HepG2 (cell line): Measurements from ENCODE around the gene PFDN5. TPM values are rescaled to one million over a fixed set of nuclear protein-coding genes. Genes with fewer than 3 reads are reported as not detected.

Source experiments
- ATAD3A ChIP-seq: sonication (generic); formaldehyde crosslinking; IDR thresholded peaks from 2 replicates; pipeline ENCODE4 v1.4.0; 2020; ENCODE audit warnings: missing genetic modification reagents
- FOXP1 ChIP-seq, 2 experiments: fragments of 450-650 bp in 1 of 2; IDR thresholded peaks; 2 replicates each; pipeline ENCODE4 v1.6.1; 2017 to 2018; ENCODE audit warnings: antibody characterized with exemption in 1 of 2
- GATAD1 ChIP-seq: IDR thresholded peaks from 2 replicates; pipeline ENCODE4 v1.6.1; 2016; ENCODE audit warnings: missing genetic modification reagents, missing compliant biosample characterization
- HOXA7 ChIP-seq: sonication (generic); formaldehyde crosslinking; IDR thresholded peaks from 2 replicates; pipeline ENCODE4 v1.8.1; 2022; ENCODE audit warnings: mild to moderate bottlenecking, missing genetic modification reagents, moderate library complexity
- HOXA9 ChIP-seq: sonication (generic); formaldehyde crosslinking; IDR thresholded peaks from 2 replicates; pipeline ENCODE4 v1.8.1; 2022; ENCODE audit warnings: missing genetic modification reagents, mild to moderate bottlenecking, moderate library complexity, borderline replicate concordance
- MEIS1 ChIP-seq: sonication (generic); formaldehyde crosslinking; IDR thresholded peaks from 2 replicates; pipeline ENCODE4 v1.9.0; 2021; ENCODE audit warnings: mild to moderate bottlenecking, missing genetic modification reagents, moderate library complexity, borderline replicate concordance
- PHB2 ChIP-seq: fragments of 450-650 bp; IDR thresholded peaks from 2 replicates; pipeline ENCODE4 v1.6.1; 2018; ENCODE audit not compliant: partially characterized antibody
- PHF5A ChIP-seq: IDR thresholded peaks from one replicate; pipeline ENCODE4 v1.6.1; 2018; ENCODE audit warnings: low read depth, missing genetic modification reagents; ENCODE audit not compliant: unreplicated experiment
- PITX1 ChIP-seq: sonication (generic); formaldehyde crosslinking; IDR thresholded peaks from 2 replicates; pipeline ENCODE4 v1.5.1; 2020; ENCODE audit warnings: mild to moderate bottlenecking, missing genetic modification reagents
- RFX1 ChIP-seq: fragments of 450-650 bp; IDR thresholded peaks from 2 replicates; pipeline ENCODE4 v1.6.1; 2017
- SMAD1 ChIP-seq: sonication (generic); formaldehyde crosslinking; IDR thresholded peaks from 2 replicates; pipeline ENCODE4 v1.4.0; 2020; ENCODE audit warnings: missing genetic modification reagents, low read depth, mild to moderate bottlenecking, borderline replicate concordance
- ZBTB20 ChIP-seq: sonication (generic); formaldehyde crosslinking; IDR thresholded peaks from 2 replicates; pipeline ENCODE4 v1.8.1; 2023; ENCODE audit warnings: missing genetic modification reagents, low read depth, mild to moderate bottlenecking, borderline replicate concordance
- ZBTB7A ChIP-seq: sonication (generic); formaldehyde crosslinking; IDR thresholded peaks from 2 replicates; pipeline ENCODE4 v1.8.0; 2022; ENCODE audit warnings: mild to moderate bottlenecking, missing genetic modification reagents
- ZMYM3 ChIP-seq: sonication (generic); formaldehyde crosslinking; IDR thresholded peaks from 2 replicates; pipeline ENCODE4 v1.5.1; 2020; ENCODE audit warnings: mild to moderate bottlenecking, missing genetic modification reagents
- ZNF17 ChIP-seq: sonication (generic); formaldehyde crosslinking; IDR thresholded peaks from 2 replicates; pipeline ENCODE4 v1.5.0; 2020; ENCODE audit warnings: mild to moderate bottlenecking, missing genetic modification reagents
- ZNF20 ChIP-seq: sonication (generic); formaldehyde crosslinking; IDR thresholded peaks from 2 replicates; pipeline ENCODE4 v1.4.0; 2020; ENCODE audit warnings: mild to moderate bottlenecking, moderate library complexity, missing genetic modification reagents
- ZNF556 ChIP-seq: sonication (generic); formaldehyde crosslinking; IDR thresholded peaks from 2 replicates; pipeline ENCODE4 v1.4.0; 2020; ENCODE audit warnings: mild to moderate bottlenecking, missing genetic modification reagents, borderline replicate concordance
- ZNF7 ChIP-seq: IDR thresholded peaks from 2 replicates; pipeline ENCODE4 v1.6.1; 2016; ENCODE audit warnings: missing biosample characterization, missing genetic modification reagents
- ZSCAN21 ChIP-seq: sonication (generic); formaldehyde crosslinking; IDR thresholded peaks from 2 replicates; pipeline ENCODE4 v1.8.0; 2022; ENCODE audit warnings: mild to moderate bottlenecking, missing genetic modification reagents, moderate library complexity, borderline replicate concordance
- ZSCAN5A ChIP-seq: sonication (generic); formaldehyde crosslinking; IDR thresholded peaks from 2 replicates; pipeline ENCODE4 v1.8.0; 2022; ENCODE audit warnings: mild to moderate bottlenecking, missing genetic modification reagents, borderline replicate concordance
- polyA plus RNA-seq, 8 experiments: library from polyadenylated mRNA; depleted of rRNA in 3 of 8; stranded (reverse) in 7 of 8; unstranded in 1 of 8; fragments of >200 nt; fragmentation: Illumina TruSeq in 4 of 8; extraction: Trizol in 4 of 8; gene quantifications; 2 replicates each; pipeline versions ENCODE4 v1.2.1 to v1.2.3, GENCODE V29; 2011 to 2016; ENCODE audit warnings: low read depth in 4 of 8, missing spikeins in 1 of 8, mixed read lengths in 1 of 8; ENCODE audit not compliant: insufficient read depth in 1 of 8
- total RNA-seq, 5 experiments: library from RNA; depleted of rRNA; stranded (reverse); fragments of >200 nt; fragmentation: Illumina TruSeq; extraction: Trizol; gene quantifications; 2 replicates each; pipeline ENCODE4 v1.2.3, GENCODE V29; 2016; ENCODE audit warnings: low read depth in 1 of 5
- TF ChIP-seq, protein P1 (sequence below): sonication (generic); formaldehyde crosslinking; IDR thresholded peaks from 2 replicates; pipeline ENCODE4 v1.4.0; 2020; ENCODE audit warnings: missing genetic modification reagents, borderline replicate concordance

Gene PFDN5
- total and polyA plus RNA-seq, 2 of the 13 experiments (the other 11 are each of a cell fraction or from before 2014, with no cell fraction given), result 449 to 462 TPM

DNA sequence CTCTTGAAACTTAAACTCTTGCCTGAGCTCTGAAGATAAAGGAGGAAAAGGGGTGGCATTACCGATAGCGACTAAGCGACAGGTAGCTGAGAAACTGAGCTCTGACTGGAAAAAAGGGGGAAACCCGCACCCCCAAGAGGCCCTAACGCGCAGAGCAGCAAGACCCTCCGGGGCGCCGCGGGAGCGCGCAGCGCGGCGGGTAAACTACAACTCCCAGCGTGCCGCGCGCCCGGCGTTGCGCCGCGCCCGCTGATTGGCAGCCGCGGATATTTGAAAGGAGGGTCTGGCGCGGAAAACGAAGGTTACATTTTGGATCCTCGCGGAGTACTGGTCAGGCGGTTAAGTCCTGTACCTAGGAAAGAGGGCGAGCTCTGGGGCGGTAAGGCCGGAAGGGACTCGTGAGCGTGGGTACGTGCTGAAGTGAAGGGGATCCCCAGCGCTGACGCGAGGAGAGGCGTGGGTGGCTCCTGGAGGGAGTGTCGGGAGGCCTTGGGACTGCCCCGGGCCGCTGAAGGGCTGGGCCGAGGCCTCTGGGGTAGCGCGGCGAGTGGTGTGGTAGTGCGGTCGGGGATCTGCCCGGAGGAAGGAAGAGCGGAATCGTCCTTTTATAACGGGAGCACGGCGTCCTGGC lies 27.2 kb upstream of the PFDN5 start, which contains the start of gene ESPL1 (continued):
- TF ChIP-seq, protein P1, sequence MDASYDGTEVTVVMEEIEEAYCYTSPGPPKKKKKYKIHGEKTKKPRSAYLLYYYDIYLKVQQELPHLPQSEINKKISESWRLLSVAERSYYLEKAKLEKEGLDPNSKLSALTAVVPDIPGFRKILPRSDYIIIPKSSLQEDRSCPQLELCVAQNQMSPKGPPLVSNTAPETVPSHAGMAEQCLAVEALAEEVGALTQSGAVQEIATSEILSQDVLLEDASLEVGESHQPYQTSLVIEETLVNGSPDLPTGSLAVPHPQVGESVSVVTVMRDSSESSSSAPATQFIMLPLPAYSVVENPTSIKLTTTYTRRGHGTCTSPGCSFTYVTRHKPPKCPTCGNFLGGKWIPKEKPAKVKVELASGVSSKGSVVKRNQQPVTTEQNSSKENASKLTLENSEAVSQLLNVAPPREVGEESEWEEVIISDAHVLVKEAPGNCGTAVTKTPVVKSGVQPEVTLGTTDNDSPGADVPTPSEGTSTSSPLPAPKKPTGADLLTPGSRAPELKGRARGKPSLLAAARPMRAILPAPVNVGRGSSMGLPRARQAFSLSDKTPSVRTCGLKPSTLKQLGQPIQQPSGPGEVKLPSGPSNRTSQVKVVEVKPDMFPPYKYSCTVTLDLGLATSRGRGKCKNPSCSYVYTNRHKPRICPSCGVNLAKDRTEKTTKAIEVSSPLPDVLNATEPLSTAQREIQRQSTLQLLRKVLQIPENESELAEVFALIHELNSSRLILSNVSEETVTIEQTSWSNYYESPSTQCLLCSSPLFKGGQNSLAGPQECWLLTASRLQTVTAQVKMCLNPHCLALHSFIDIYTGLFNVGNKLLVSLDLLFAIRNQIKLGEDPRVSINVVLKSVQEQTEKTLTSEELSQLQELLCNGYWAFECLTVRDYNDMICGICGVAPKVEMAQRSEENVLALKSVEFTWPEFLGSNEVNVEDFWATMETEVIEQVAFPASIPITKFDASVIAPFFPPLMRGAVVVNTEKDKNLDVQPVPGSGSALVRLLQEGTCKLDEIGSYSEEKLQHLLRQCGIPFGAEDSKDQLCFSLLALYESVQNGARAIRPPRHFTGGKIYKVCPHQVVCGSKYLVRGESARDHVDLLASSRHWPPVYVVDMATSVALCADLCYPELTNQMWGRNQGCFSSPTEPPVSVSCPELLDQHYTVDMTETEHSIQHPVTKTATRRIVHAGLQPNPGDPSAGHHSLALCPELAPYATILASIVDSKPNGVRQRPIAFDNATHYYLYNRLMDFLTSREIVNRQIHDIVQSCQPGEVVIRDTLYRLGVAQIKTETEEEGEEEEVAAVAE (CRISPR knock-in tag), result peak; percentile 67; the same call in 1 of the 2 replicates
- 0 out of 2 replicates have a peak, but pooled peaks have one; percentile 42 for TF ChIP-seq ZBTB7A (CRISPR knock-in tag)
- TF ChIP-seq GATAD1, result peak; percentile 79
- no peak for TF ChIP-seq PHF5A
- TF ChIP-seq HOXA7 (CRISPR knock-in tag), result no peak
- no peak; the same call in 1 of the 2 replicates for TF ChIP-seq ZSCAN21 (CRISPR knock-in tag)
- TF ChIP-seq ZNF17 (CRISPR knock-in tag), result no peak
- TF ChIP-seq ATAD3A (CRISPR knock-in tag), result no peak
- TF ChIP-seq ZNF7 (CRISPR knock-in tag), result no peak
- TF ChIP-seq ZSCAN5A (CRISPR knock-in tag), result peak; percentile 77; the same call in 1 of the 2 replicates
- TF ChIP-seq PHB2, result no peak
- no peak for TF ChIP-seq ZNF20 (CRISPR knock-in tag)
- TF ChIP-seq ZNF556 (CRISPR knock-in tag), result 0 out of 2 replicates have a peak, but pooled peaks have one; percentile 20
- 0 out of 2 replicates have a peak, but pooled peaks have one; percentile 10 for TF ChIP-seq ZMYM3 (CRISPR knock-in tag)
- peak; percentile 30; the same call in 1 of the 2 replicates for TF ChIP-seq PITX1 (CRISPR knock-in tag)
- no peak for TF ChIP-seq RFX1
- TF ChIP-seq FOXP1 (IDR thresholded peaks at IDR 0.05), result no peak
- TF ChIP-seq FOXP1 (CRISPR knock-in tag; IDR thresholded peaks at IDR 0.05), result no peak
- TF ChIP-seq MEIS1 (CRISPR knock-in tag), result no peak
- TF ChIP-seq SMAD1 (CRISPR knock-in tag), result no peak
- 0 out of 2 replicates have a peak, but pooled peaks have one; percentile 28 for TF ChIP-seq ZBTB20
- TF ChIP-seq HOXA9 (CRISPR knock-in tag), result no peak
